ENCODE measurements around the gene TMEM200A. TPM values are rescaled to one million over a fixed set of nuclear protein-coding genes. Genes with fewer than 3 reads are reported as not detected.

The TMEM200A gene
- total RNA-seq, 3 donors from 2014 or later (not counting 1 experiment from before 2014, with no cell fraction given) = 0.16 to 0.52 (median 0.50) TPM

DNA sequence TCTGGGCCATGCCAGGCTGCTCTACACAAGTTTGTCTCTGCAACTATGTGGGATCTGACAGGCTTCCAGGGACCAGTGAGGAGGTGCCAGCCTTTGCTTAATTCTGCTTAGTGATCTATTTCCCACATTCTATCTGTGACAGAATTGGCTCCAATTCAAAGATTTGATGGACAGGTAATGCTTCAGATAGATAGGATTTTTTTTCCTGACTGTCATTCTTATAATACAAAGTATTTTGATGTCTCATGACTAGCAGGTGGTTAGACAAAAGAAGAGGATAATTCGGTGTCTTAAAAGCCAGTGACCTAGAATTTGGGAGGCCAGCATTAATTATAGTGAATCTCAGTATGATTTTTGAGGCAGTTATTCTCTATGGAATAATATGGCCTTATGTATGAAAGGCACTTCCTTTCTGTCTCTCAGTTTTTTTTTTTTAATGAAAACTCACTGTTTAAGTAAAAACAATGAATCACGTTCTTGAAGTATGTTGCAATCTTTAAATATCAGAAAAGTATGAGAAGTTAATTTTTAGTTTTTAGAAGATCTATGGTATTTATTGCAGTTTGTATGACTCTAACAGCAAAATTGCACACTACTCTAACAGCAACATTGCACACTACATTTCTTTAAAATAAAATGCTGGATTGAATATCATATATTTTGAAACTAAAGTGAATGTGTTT, 43.7 kb downstream of the TMEM200A start:
- no peaks in the 10 kb centered on the region for H3K36me3 Mint-ChIP-seq
- no peak for TF ChIP-seq CTCF (IDR thresholded peaks at IDR 0.05)
- H3K36me3 ChIP-seq (ENCODE audit: control insufficient read depth, insufficient read depth, low read length) = no peaks in the 10 kb centered on the region
- no peaks in the 10 kb centered on the region for H3K9me3 Mint-ChIP-seq
- H3K27me3 ChIP-seq (ENCODE audit: control insufficient read depth, insufficient read depth, low read length) = no peaks in the 10 kb centered on the region
- intact Hi-C loops (cut with micrococcal nuclease) = no loop called here
- 100% methylated on average over 1 of the region's 2 CpGs for WGBS (ENCODE audit: insufficient coverage)
- peaks cover 22 to 24% of the 10 kb centered on the region in 2 donors for H3K27me3 Mint-ChIP-seq (ENCODE audit: low read depth in 2 of 2)
- no peaks in the 10 kb centered on the region for H3K9me3 ChIP-seq (ENCODE audit: control insufficient read depth, insufficient read depth, low read length)
- no peak overlapping the region for H3K27ac Mint-ChIP-seq
- no peak overlapping the region for H3K4me3 ChIP-seq (ENCODE audit: low read length)
- DNase-seq (no peak), ATAC-seq (no peak)
- no peaks in the 10 kb centered on the region for H3K4me1 Mint-ChIP-seq
- no peak overlapping the region for H3K4me3 Mint-ChIP-seq
- no peak overlapping the region for H3K27ac ChIP-seq (ENCODE audit: low read length)
- no peaks in the 10 kb centered on the region for H3K4me1 ChIP-seq (ENCODE audit: control insufficient read depth, insufficient read depth, low read length)

DNA sequence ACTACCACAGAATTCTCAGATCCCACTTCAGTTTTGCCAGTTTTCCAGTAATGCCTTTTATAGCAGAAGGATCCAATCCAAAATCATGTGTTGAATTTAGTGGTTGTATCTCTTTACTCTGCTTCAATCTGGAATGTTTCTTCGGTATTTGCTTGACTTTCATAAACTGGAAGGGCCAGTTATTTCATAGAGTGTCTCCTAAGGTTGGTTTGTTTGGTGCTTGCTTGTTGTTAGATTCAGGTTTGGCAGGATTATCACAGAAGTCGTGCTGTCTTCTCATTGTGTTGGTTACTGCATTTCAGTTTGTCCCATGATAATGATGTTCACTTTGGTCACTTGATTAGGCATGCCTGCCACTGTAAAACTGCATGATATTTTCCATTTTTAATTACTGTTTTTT, 45.7 kb downstream of the TMEM200A start:
- no peaks in the 10 kb centered on the region for H3K27me3 ChIP-seq (ENCODE audit: control insufficient read depth, insufficient read depth, low read length)
- H3K27ac ChIP-seq (ENCODE audit: low read length) = no peak overlapping the region
- intact Hi-C loops (cut with micrococcal nuclease) = no loop called here
- H3K4me3 ChIP-seq (ENCODE audit: low read length) = no peak overlapping the region
- no peaks in the 10 kb centered on the region for H3K36me3 ChIP-seq (ENCODE audit: control insufficient read depth, insufficient read depth, low read length)
- no peak for DNase-seq
- ATAC-seq = no peak
- H3K27ac Mint-ChIP-seq = no peak overlapping the region
- H3K27me3 Mint-ChIP-seq (ENCODE audit: low read depth in 2 of 2) = peaks cover 7 to 17% of the 10 kb centered on the region in 2 donors
- H3K9me3 Mint-ChIP-seq = no peaks in the 10 kb centered on the region
- 88% methylated on average over 2 of the region's 2 CpGs for WGBS (ENCODE audit: insufficient coverage)
- H3K4me1 Mint-ChIP-seq = no peaks in the 10 kb centered on the region
- H3K4me3 Mint-ChIP-seq = no peak overlapping the region
- H3K9me3 ChIP-seq (ENCODE audit: control insufficient read depth, insufficient read depth, low read length) = no peaks in the 10 kb centered on the region
- no peak for TF ChIP-seq CTCF (IDR thresholded peaks at IDR 0.05)
- no peaks in the 10 kb centered on the region for H3K4me1 ChIP-seq (ENCODE audit: control insufficient read depth, insufficient read depth, low read length)
- H3K36me3 Mint-ChIP-seq = no peaks in the 10 kb centered on the region

GRCh38 chr6:130412556-130413290, 46.9 kb downstream of the TMEM200A start:
- Histone ChIP-seq H3K27me3 (ENCODE audit: control insufficient read depth, insufficient read depth, low read length) (no peaks in the 10 kb centered on the region), H3K9me3 (ENCODE audit: control insufficient read depth, insufficient read depth, low read length) (no peaks in the 10 kb centered on the region), H3K4me3 (ENCODE audit: low read length) (no peak overlapping the region), H3K27ac (ENCODE audit: low read length) (no peak overlapping the region), H3K4me1 (ENCODE audit: control insufficient read depth, insufficient read depth, low read length) (no peaks in the 10 kb centered on the region), H3K36me3 (ENCODE audit: control insufficient read depth, insufficient read depth, low read length) (no peaks in the 10 kb centered on the region)
- intact Hi-C loops (cut with micrococcal nuclease) = no loop called here
- TF ChIP-seq CTCF (IDR thresholded peaks at IDR 0.05) = no peak
- Mint-ChIP-seq H3K36me3 (no peaks in the 10 kb centered on the region), H3K4me1 (no peaks in the 10 kb centered on the region), H3K27ac (no peak overlapping the region), H3K9me3 (no peaks in the 10 kb centered on the region), H3K27me3 (ENCODE audit: low read depth in 2 of 2) (peaks cover 0 to 12% of the 10 kb centered on the region in 2 donors), H3K4me3 (no peak overlapping the region)
- DNase-seq (no peak), ATAC-seq (no peak)
- 93% methylated on average over 1 of the region's 1 CpG for WGBS (ENCODE audit: insufficient coverage)

All from natural killer cell (primary cell).